GM20000 (cell line): Measurements from ENCODE around the gene G6PC3.
"Not testable (repeated sequence)": the region's sequence is repeated elsewhere in the genome, so short reads cannot be mapped to it uniquely, and the experiment has no call there.

Experiments used
- DNase-seq: peaks from one replicate; pipeline ENCODE4 v3.0.0; 2012; ENCODE audit warnings: low spot score
- CTCF ChIP-seq: IDR thresholded peaks from 2 replicates; pipeline ENCODE4 v1.5.1; 2012; ENCODE audit warnings: mild to moderate bottlenecking, control low read depth; ENCODE audit errors: extremely low read depth, missing control alignments

The G6PC3 gene, protein sequence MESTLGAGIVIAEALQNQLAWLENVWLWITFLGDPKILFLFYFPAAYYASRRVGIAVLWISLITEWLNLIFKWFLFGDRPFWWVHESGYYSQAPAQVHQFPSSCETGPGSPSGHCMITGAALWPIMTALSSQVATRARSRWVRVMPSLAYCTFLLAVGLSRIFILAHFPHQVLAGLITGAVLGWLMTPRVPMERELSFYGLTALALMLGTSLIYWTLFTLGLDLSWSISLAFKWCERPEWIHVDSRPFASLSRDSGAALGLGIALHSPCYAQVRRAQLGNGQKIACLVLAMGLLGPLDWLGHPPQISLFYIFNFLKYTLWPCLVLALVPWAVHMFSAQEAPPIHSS

GRCh38 chr17:44070455-44071197 lies at the start of gene G6PC3:
G6PC3 (plus strand) TSS chr17:44070735; CDS start chr17:44070966, 231 bp downstream.
- no peak for TF ChIP-seq CTCF
- peak; percentile 97 for DNase-seq

GRCh38 chr17:44021227-44021626 lies 49.3 kb upstream of the G6PC3 start:
- DNase-seq = not testable (repeated sequence)

DNA sequence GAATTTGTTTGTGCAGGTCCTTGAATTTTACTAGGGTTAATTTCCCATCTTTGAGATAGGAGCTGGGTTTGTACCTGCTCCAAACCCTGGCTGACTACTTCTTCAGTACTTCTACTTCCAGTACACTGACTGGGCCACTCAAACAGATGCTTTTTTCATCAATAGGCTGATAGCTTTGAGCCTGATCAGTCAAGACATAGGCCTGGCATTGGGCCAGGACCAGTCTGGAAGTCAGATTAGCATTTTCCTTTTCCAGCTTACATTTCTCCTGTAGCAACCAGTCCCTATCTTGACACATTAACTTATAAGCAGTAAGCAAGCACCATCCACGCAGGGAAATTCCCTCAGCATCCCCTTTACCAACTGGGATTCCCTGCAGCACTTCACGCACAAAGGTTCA lies 48.3 kb upstream of the G6PC3 start:
- no peak for TF ChIP-seq CTCF
- no peak for DNase-seq

DNA sequence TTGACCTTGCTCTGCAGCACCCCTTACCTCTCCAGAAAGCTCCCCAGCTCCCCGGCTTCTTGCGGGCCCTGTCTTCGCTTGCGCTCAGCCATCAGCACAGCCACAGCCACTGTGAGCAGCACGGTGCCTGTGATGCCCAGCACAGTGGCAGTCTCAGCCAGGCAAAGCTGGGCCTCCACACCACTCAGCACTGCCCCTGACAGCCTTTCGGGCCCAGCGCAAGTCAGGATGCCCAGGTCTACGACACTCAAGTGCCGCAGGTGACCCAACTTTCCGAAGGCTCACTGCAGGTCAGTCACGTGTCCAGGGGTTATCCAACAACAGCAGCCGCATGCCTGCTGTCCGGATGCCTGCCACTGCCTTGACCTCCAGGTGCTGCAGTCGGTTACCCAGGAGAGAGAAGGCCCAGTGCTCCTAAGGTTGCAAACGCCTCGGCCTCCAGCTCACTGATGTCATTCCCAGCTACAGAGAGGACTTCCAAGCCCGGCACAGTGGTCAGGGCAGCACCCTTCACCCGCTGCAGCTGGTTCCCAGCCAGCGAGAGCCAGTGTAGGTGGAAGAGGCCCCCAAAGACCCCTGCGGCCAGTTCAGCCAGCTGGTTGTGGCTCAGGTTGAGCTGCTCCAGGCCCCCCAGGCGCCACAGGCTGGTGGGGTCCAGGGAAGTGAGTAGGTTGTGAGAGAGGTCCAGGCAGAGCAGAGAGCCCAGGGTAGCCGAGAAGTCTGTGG lies 46.8 kb upstream of the G6PC3 start:
- no peak for TF ChIP-seq CTCF
- no peak for DNase-seq

DNA sequence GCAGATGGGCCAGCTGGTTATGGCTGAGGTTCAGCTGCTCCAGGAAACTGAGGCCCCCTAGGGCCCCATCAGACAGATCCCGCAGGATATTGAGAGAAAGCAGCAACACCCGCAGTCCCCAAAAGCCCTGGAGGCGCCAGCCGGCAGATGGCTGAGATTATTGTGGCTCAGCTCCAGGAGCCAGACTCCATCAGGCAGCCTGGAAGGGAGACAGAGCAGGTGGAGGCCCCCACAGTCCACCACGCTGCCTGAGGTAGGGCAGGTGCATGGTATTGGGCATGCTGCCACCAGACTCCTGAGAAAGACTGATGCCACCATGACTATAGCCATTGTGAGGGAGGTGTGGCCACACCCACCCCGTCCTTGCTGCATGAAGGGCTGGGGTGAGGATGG lies 46.3 kb upstream of the G6PC3 start:
- TF ChIP-seq CTCF = no peak
- no peak for DNase-seq

GRCh38 chr17:44024853-44025252 lies 45.7 kb upstream of the G6PC3 start:
- DNase-seq = no peak
- no peak for TF ChIP-seq CTCF

DNA sequence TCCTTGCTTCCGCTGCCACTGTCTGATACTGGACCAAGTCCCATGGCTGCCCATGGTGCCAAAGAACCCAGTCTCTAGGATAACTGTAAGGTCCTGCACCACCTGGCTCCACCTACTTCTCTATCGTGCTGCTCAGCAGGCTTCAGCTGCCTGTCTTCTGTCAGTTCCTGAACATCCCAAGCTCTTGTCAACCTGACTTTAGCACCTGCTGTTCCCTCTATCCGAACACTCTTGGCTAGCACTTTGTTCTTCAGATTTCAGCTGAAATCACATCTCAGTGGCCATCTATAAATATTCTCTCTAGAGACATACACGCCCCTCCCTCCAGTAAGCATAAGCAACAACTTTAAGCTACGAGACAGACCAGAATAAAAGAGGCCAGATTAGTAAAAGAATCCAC lies 40.8 kb upstream of the G6PC3 start:
- no peak for DNase-seq
- TF ChIP-seq CTCF = no peak
